DOHH2 (cell line): ENCODE results near the gene GNG12.

ENCODE experiments used
- EZH2phosphoT487 ChIP-seq: fragments of 200-600 bp; sonication (generic); IDR thresholded peaks from 2 replicates; pipeline ENCODE4 v1.6.1; 2017; ENCODE audit warnings: borderline replicate concordance, mild to moderate bottlenecking, antibody characterized with exemption, low read length, moderate library complexity, mixed read lengths
- TF ChIP-seq, protein P1 (sequence below): fragments of 200-600 bp; sonication (generic); IDR thresholded peaks from one replicate; pipeline ENCODE4 v1.5.1; 2014; ENCODE audit warnings: antibody characterized with exemption, mild to moderate bottlenecking, low read depth, low read length; ENCODE audit not compliant: poor library complexity, severe bottlenecking

DNA sequence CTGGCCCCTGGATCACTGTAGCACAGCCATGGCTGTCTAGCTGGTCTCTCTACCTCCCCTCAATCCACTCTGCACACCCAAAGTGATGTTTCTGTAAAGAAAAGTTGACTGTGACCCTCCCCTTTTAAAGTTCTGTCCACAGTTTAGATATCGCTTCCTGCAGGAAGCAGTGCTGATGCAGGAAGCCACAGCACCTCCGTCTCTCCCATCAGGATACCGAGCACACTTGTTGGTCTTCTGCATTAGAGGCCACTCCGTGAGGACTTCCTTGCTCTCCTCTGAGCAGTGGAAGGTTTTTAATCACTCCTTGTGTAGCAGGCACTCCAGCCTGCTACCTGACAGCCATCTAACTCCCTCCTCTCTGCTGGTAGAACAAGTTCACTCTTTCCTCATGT lies 78.7 kb downstream of the GNG12 start:
- TF ChIP-seq, protein P1, sequence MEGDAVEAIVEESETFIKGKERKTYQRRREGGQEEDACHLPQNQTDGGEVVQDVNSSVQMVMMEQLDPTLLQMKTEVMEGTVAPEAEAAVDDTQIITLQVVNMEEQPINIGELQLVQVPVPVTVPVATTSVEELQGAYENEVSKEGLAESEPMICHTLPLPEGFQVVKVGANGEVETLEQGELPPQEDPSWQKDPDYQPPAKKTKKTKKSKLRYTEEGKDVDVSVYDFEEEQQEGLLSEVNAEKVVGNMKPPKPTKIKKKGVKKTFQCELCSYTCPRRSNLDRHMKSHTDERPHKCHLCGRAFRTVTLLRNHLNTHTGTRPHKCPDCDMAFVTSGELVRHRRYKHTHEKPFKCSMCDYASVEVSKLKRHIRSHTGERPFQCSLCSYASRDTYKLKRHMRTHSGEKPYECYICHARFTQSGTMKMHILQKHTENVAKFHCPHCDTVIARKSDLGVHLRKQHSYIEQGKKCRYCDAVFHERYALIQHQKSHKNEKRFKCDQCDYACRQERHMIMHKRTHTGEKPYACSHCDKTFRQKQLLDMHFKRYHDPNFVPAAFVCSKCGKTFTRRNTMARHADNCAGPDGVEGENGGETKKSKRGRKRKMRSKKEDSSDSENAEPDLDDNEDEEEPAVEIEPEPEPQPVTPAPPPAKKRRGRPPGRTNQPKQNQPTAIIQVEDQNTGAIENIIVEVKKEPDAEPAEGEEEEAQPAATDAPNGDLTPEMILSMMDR: no peak
- TF ChIP-seq EZH2phosphoT487: no peak
